ENCODE results near the gene STK32B.

DNA sequence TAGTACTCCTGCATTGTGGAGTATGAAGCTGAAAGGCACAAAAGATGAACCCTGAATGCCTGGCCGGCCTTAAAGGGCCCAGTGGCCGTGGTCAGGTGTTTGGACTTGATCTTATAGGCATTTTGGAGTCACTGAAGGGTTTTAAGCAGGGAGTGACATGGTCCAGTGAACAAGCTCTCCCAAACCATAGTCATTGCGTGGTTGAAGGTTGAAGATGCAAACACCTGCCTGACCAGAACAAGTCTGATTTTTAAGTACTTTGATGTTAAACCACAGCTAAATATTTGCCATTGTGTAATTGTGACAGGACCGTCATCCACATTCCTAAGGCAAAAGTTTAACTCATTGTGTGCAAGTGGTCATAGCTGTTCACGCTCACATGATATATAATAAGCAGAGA is 3.3 kb downstream of the STK32B start:
- TF ChIP-seq, protein P1, sequence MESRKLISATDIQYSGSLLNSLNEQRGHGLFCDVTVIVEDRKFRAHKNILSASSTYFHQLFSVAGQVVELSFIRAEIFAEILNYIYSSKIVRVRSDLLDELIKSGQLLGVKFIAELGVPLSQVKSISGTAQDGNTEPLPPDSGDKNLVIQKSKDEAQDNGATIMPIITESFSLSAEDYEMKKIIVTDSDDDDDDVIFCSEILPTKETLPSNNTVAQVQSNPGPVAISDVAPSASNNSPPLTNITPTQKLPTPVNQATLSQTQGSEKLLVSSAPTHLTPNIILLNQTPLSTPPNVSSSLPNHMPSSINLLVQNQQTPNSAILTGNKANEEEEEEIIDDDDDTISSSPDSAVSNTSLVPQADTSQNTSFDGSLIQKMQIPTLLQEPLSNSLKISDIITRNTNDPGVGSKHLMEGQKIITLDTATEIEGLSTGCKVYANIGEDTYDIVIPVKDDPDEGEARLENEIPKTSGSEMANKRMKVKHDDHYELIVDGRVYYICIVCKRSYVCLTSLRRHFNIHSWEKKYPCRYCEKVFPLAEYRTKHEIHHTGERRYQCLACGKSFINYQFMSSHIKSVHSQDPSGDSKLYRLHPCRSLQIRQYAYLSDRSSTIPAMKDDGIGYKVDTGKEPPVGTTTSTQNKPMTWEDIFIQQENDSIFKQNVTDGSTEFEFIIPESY (IDR thresholded peaks at IDR 0.05) = no peak
- TF ChIP-seq, protein P2, sequence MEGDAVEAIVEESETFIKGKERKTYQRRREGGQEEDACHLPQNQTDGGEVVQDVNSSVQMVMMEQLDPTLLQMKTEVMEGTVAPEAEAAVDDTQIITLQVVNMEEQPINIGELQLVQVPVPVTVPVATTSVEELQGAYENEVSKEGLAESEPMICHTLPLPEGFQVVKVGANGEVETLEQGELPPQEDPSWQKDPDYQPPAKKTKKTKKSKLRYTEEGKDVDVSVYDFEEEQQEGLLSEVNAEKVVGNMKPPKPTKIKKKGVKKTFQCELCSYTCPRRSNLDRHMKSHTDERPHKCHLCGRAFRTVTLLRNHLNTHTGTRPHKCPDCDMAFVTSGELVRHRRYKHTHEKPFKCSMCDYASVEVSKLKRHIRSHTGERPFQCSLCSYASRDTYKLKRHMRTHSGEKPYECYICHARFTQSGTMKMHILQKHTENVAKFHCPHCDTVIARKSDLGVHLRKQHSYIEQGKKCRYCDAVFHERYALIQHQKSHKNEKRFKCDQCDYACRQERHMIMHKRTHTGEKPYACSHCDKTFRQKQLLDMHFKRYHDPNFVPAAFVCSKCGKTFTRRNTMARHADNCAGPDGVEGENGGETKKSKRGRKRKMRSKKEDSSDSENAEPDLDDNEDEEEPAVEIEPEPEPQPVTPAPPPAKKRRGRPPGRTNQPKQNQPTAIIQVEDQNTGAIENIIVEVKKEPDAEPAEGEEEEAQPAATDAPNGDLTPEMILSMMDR (IDR thresholded peaks at IDR 0.05; ENCODE audit: low read depth, low read length, missing input control) = no peak
- no peak for TF ChIP-seq YY1 (IDR thresholded peaks at IDR 0.05)
- TF ChIP-seq, protein P3, sequence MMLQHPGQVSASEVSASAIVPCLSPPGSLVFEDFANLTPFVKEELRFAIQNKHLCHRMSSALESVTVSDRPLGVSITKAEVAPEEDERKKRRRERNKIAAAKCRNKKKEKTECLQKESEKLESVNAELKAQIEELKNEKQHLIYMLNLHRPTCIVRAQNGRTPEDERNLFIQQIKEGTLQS (IDR thresholded peaks at IDR 0.05) = no peak

Measured in liver (tissue), 3 donors.